Stimulated activated CD4-positive, alpha-beta T cell treated with anti-CD3 and anti-CD28 coated beads, Interleukin-1b, Interleukin-23, amount 100 ng/mL, for 1 hour (primary cell): ENCODE results near the gene RAB31.
"Not testable (repeated sequence)": the region's sequence is repeated elsewhere in the genome, so short reads cannot be mapped to it uniquely, and the experiment has no call there.

Source experiments
- DNase-seq, 2 donors: peaks; one replicate each; pipeline ENCODE4 v3.0.0-alpha.2; 2020; ENCODE audit warnings: low read depth in 2 of 2

RAB31 gene

GRCh38 chr18:9708057-9708433 is at the start of gene RAB31:
Gene RAB31 (plus strand): TSS chr18:9708301. CDS start chr18:9708406, 105 bp downstream.
- DNase-seq: no peak

- DNase-seq: no peak
These were observed 48.4 kb upstream of the RAB31 start for GRCh38 chr18:9659499-9660375.

GRCh38 chr18:9661564-9661963 is 46.5 kb upstream of the RAB31 start:
- no peak for DNase-seq

GRCh38 chr18:9663377-9663776 is 44.7 kb upstream of the RAB31 start:
- no peak for DNase-seq

- DNase-seq: no peak
These were observed 42.8 kb upstream of the RAB31 start for GRCh38 chr18:9665314-9665713.

GRCh38 chr18:9666548-9666947 is 41.6 kb upstream of the RAB31 start:
- no peak for DNase-seq

GRCh38 chr18:9669016-9669415 is 39.1 kb upstream of the RAB31 start:
- DNase-seq: no peak

GRCh38 chr18:9671214-9671613 is 36.9 kb upstream of the RAB31 start:
- no peak for DNase-seq

GRCh38 chr18:9673296-9674251 is 34.5 kb upstream of the RAB31 start:
- no peak for DNase-seq

- not testable (repeated sequence) for DNase-seq
These were observed 29.9 kb upstream of the RAB31 start for GRCh38 chr18:9678216-9678615.

GRCh38 chr18:9679125-9679524 is 29.0 kb upstream of the RAB31 start:
- DNase-seq: no peak

- no peak for DNase-seq
These were observed 26.9 kb upstream of the RAB31 start for GRCh38 chr18:9681217-9681616.

- no peak for DNase-seq
These were observed 25.5 kb upstream of the RAB31 start for GRCh38 chr18:9682572-9682971.

- no peak for DNase-seq
These were observed 24.4 kb upstream of the RAB31 start for GRCh38 chr18:9683418-9684396.

- no peak for DNase-seq
These were observed 23.1 kb upstream of the RAB31 start for GRCh38 chr18:9684881-9685614.

- no peak for DNase-seq
These were observed 22.5 kb upstream of the RAB31 start for GRCh38 chr18:9685615-9685890.

GRCh38 chr18:9688036-9688741 is 19.9 kb upstream of the RAB31 start:
- no peak for DNase-seq

GRCh38 chr18:9689253-9689652 is 18.8 kb upstream of the RAB31 start:
- no peak for DNase-seq

GRCh38 chr18:9690418-9691188 is 17.5 kb upstream of the RAB31 start:
- no peak for DNase-seq

- no peak for DNase-seq
These were observed 16.9 kb upstream of the RAB31 start for GRCh38 chr18:9691235-9691634.
